Measurements from ENCODE around the gene KIF4A.

Gene KIF4A

GRCh38 chrX:70442224-70442623 is 152.3 kb downstream of the KIF4A start:
- TF ChIP-seq CTCF (IDR thresholded peaks at IDR 0.05; ENCODE audit: insufficient read depth, low read depth, low read length, missing control alignments), result no peak
- no peak overlapping the region for H3K4me3 ChIP-seq (ENCODE audit: low read length)
- DNase-seq (ENCODE audit: low read depth), result no peak

DNA sequence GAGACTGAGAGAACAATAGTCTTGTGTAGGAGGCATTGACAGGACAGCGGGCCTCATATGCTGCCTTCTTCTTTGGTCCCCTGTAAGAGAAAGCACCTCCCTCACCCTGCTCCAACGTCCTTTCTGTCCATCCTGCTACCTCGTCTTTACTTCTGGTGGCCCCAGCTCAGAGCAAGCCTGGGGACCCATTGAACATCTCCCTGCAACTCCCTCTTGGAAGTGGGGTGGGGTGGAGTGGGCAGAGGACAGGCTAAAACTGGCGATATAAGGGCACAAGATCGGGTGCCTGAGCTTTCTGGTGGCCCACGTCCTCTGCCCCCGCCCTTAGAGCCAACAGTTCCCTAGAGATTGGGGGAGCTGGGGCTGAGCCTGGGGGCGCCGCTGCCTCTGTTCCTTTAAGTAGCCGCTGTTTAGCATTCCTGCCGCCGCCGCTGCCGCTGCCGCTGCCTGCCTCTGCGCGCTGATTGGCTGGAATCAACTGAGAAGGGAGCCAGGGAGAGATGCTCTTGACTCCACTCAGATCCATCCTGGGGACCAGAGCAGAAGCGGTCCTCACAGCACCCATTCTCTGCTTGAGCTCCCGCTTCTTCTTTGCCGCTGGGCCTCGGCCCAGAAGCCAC is 154.5 kb downstream of the KIF4A start, which contains the start of gene DLG3:
TSS of gene DLG3 (plus strand) at position 510 of the 620 bp plus-strand sequence. CDS start 367 bp downstream, outside the sequence.
- H3K4me3 ChIP-seq (ENCODE audit: low read length), result no peak within 1 kb of the TSS
- DNase-seq (ENCODE audit: low read depth), result peak; percentile 32
- TF ChIP-seq CTCF (IDR thresholded peaks at IDR 0.05; ENCODE audit: insufficient read depth, low read depth, low read length, missing control alignments), result no peak

DNA sequence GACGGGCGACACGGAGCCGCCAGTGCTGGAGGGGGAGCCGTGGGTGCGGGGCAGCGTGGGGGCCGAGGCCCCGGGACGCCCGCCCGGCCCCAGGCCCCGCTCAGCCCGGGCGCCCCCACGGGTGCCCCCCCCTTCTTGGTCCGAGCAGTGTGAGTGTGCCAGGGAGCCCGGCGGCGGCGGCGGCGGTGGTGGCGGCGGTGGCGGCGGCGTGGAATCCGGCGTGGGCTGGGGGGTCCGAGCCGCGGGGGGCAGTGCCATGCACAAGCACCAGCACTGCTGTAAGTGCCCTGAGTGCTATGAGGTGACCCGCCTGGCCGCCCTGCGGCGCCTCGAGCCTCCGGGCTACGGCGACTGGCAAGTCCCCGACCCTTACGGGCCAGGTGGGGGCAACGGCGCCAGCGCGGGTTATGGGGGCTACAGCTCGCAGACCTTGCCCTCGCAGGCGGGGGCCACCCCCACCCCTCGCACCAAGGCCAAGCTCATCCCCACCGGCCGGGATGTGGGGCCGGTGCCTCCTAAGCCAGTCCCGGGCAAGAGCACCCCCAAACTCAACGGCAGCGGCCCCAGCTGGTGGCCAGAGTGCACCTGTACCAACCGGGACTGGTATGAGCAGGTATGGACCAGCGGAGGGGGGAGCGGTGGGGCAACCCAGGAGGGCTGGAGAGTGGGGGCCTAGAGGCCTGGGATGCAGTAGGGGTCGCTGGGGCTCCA is 155.2 kb downstream of the KIF4A start:
- H3K4me3 ChIP-seq (ENCODE audit: low read length), result no peak overlapping the region
- TF ChIP-seq CTCF (IDR thresholded peaks at IDR 0.05; ENCODE audit: insufficient read depth, low read depth, low read length, missing control alignments), result no peak
- DNase-seq (ENCODE audit: low read depth), result no peak

DNA sequence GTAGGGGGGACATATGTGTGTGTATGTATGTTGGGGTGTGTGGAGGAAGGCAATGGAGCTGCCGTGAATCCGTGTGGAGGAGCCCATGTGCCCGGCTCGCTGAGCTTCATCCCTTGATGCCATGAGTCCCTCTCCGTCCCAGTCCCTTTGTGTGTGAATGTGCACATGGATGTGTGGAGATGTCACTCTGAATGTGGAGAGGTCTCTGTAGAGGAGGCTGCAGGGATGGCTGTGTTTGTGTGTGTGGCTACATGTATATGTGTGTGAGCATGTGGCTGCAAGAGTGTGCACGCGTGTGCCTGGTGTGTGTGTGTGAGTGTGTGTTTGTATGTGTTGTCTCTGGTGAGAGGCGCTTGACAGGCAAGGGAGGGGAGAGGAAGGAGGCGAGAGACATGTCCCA is 156.0 kb downstream of the KIF4A start:
- TF ChIP-seq CTCF (IDR thresholded peaks at IDR 0.05; ENCODE audit: insufficient read depth, low read depth, low read length, missing control alignments), result no peak
- no peak for DNase-seq (ENCODE audit: low read depth)
- H3K4me3 ChIP-seq (ENCODE audit: low read length), result no peak overlapping the region

- DNase-seq (ENCODE audit: low read depth), result no peak
- TF ChIP-seq CTCF (IDR thresholded peaks at IDR 0.05; ENCODE audit: insufficient read depth, low read depth, low read length, missing control alignments), result no peak
- no peak overlapping the region for H3K4me3 ChIP-seq (ENCODE audit: low read length)
These were observed 156.8 kb downstream of the KIF4A start for GRCh38 chrX:70446380-70447350.

- DNase-seq (ENCODE audit: low read depth), result no peak
- H3K4me3 ChIP-seq (ENCODE audit: low read length), result no peak overlapping the region
- no peak for TF ChIP-seq CTCF (IDR thresholded peaks at IDR 0.05; ENCODE audit: insufficient read depth, low read depth, low read length, missing control alignments)
These were observed 159.6 kb downstream of the KIF4A start for GRCh38 chrX:70449457-70449966.
